Measurements from ENCODE around the gene KCNMB3.
"Not testable (repeated sequence)": the region's sequence is repeated elsewhere in the genome, so short reads cannot be mapped to it uniquely, and the experiment has no call there.

The KCNMB3 gene
- 1.4 to 1.6 reads per million in 2 donors for total RNA-seq

GRCh38 chr3:179250803-179251476 lies at the start of gene KCNMB3:
TSS of gene KCNMB3 (minus strand) at chr3:179251114. CDS start at chr3:179250990, 124 bp downstream.
- DNase-seq, result no peak

- no peak for DNase-seq
Measured at GRCh38 chr3:179299999-179300613, 49.2 kb upstream of the KCNMB3 start.

- no peak for DNase-seq
Measured at GRCh38 chr3:179299316-179299715, 48.4 kb upstream of the KCNMB3 start.

- no peak for DNase-seq
Measured at GRCh38 chr3:179297971-179298725, 47.2 kb upstream of the KCNMB3 start.

- DNase-seq, result no peak
Measured at GRCh38 chr3:179292450-179292849, 41.5 kb upstream of the KCNMB3 start.

- no peak for DNase-seq
Measured at GRCh38 chr3:179289295-179289694, 38.4 kb upstream of the KCNMB3 start.

- DNase-seq, result no peak
Measured at GRCh38 chr3:179288845-179289244, 37.9 kb upstream of the KCNMB3 start.

GRCh38 chr3:179286331-179286730 lies 35.4 kb upstream of the KCNMB3 start:
- DNase-seq, result no peak

- DNase-seq, result no peak
Measured at GRCh38 chr3:179281825-179282224, 30.9 kb upstream of the KCNMB3 start.

GRCh38 chr3:179279837-179280236 lies 28.9 kb upstream of the KCNMB3 start:
- no peak for DNase-seq

GRCh38 chr3:179278932-179279693 lies 28.2 kb upstream of the KCNMB3 start:
- no peak for DNase-seq

GRCh38 chr3:179278151-179278550 lies 27.2 kb upstream of the KCNMB3 start:
- no peak for DNase-seq

GRCh38 chr3:179276743-179277142 lies 25.8 kb upstream of the KCNMB3 start:
- no peak for DNase-seq

GRCh38 chr3:179276001-179276400 lies 25.1 kb upstream of the KCNMB3 start:
- DNase-seq, result no peak

GRCh38 chr3:179274434-179274833 lies 23.5 kb upstream of the KCNMB3 start:
- not testable (repeated sequence) for DNase-seq

GRCh38 chr3:179272385-179272784 lies 21.5 kb upstream of the KCNMB3 start:
- no peak for DNase-seq

GRCh38 chr3:179269152-179269707 lies 18.3 kb upstream of the KCNMB3 start:
- no peak for DNase-seq

- DNase-seq, result no peak
Measured at GRCh38 chr3:179268400-179269051, 17.6 kb upstream of the KCNMB3 start.

GRCh38 chr3:179266701-179267211 lies 15.8 kb upstream of the KCNMB3 start:
- DNase-seq, result no peak

GRCh38 chr3:179265875-179266274 lies 15.0 kb upstream of the KCNMB3 start:
- no peak for DNase-seq

- no peak for DNase-seq
Measured at GRCh38 chr3:179265092-179265491, 14.2 kb upstream of the KCNMB3 start.

GRCh38 chr3:179264449-179264848 lies 13.5 kb upstream of the KCNMB3 start:
- DNase-seq, result no peak
